ENCODE measurements around the gene FHL2. TPM values are rescaled to one million over a fixed set of nuclear protein-coding genes. Genes with fewer than 3 reads are reported as not detected.
A peak's percentile ranks its signal among the peaks of the same experiment; 100 is the strongest.

The FHL2 gene
- total RNA-seq, 1 donor from 2014 or later: 0.16 TPM

- Mint-ChIP-seq H3K9me3 (no peaks in the 10 kb centered on the region), H3K27ac (no peak overlapping the region), H3K27me3 (no peaks in the 10 kb centered on the region), H3K36me3 (ENCODE audit: low read depth) (peaks cover 11% of the 10 kb centered on the region), H3K4me3 (no peak overlapping the region), H3K4me1 (peaks cover 54% of the 10 kb centered on the region)
- ChIA-PET CTCF (no interaction called here), POLR2A (no interaction called here)
- intact Hi-C loops (cut with micrococcal nuclease): no loop called here
- no peak for TF ChIP-seq CTCF (IDR thresholded peaks at IDR 0.05)
- no peak for DNase-seq
- ATAC-seq (ENCODE audit: low read depth): no peak
These were observed 73.4 kb downstream of the FHL2 start for GRCh38 chr2:105325389-105325963.

- Mint-ChIP-seq H3K27me3 (no peaks in the 10 kb centered on the region), H3K36me3 (ENCODE audit: low read depth) (peaks cover 10% of the 10 kb centered on the region), H3K27ac (no peak overlapping the region), H3K9me3 (no peaks in the 10 kb centered on the region), H3K4me1 (peaks cover 48% of the 10 kb centered on the region), H3K4me3 (no peak overlapping the region)
- ATAC-seq (ENCODE audit: low read depth) (no peak), DNase-seq (no peak)
- ChIA-PET CTCF (no interaction called here), POLR2A (no interaction called here)
- intact Hi-C loops (cut with micrococcal nuclease): no loop called here
- no peak for TF ChIP-seq CTCF (IDR thresholded peaks at IDR 0.05)
These were observed 74.1 kb downstream of the FHL2 start for GRCh38 chr2:105324732-105325131.

- intact Hi-C loops (cut with micrococcal nuclease): no loop called here
- POLR2A ChIA-PET: no interaction called here
- Mint-ChIP-seq H3K9me3 (no peaks in the 10 kb centered on the region), H3K27ac (no peak overlapping the region), H3K4me1 (peaks cover 46% of the 10 kb centered on the region), H3K27me3 (no peaks in the 10 kb centered on the region), H3K36me3 (ENCODE audit: low read depth) (peaks cover 8% of the 10 kb centered on the region), H3K4me3 (no peak overlapping the region)
- CTCF ChIA-PET: no interaction called here
- no peak for TF ChIP-seq CTCF (IDR thresholded peaks at IDR 0.05)
- no peak for ATAC-seq (ENCODE audit: low read depth)
- no peak for DNase-seq
These were observed 74.8 kb downstream of the FHL2 start for GRCh38 chr2:105324101-105324500.

GRCh38 chr2:105323111-105323510, 75.7 kb downstream of the FHL2 start:
- Mint-ChIP-seq H3K9me3 (no peaks in the 10 kb centered on the region), H3K4me1 (peaks cover 40% of the 10 kb centered on the region), H3K36me3 (ENCODE audit: low read depth) (peaks cover 7% of the 10 kb centered on the region), H3K4me3 (no peak overlapping the region), H3K27me3 (no peaks in the 10 kb centered on the region), H3K27ac (peak overlapping the region; percentile 51)
- no peak for TF ChIP-seq CTCF (IDR thresholded peaks at IDR 0.05)
- DNase-seq (no peak), ATAC-seq (ENCODE audit: low read depth) (no peak)
- CTCF ChIA-PET: no interaction called here
- POLR2A ChIA-PET: no interaction called here
- intact Hi-C loops (cut with micrococcal nuclease): no loop called here

- Mint-ChIP-seq H3K27ac (no peak overlapping the region), H3K4me3 (no peak overlapping the region), H3K27me3 (no peaks in the 10 kb centered on the region), H3K36me3 (ENCODE audit: low read depth) (peaks cover 7% of the 10 kb centered on the region), H3K4me1 (peaks cover 34% of the 10 kb centered on the region), H3K9me3 (no peaks in the 10 kb centered on the region)
- no peak for TF ChIP-seq CTCF (IDR thresholded peaks at IDR 0.05)
- no peak for DNase-seq
- POLR2A ChIA-PET: no interaction called here
- CTCF ChIA-PET: no interaction called here
- intact Hi-C loops (cut with micrococcal nuclease): no loop called here
- ATAC-seq (ENCODE audit: low read depth): no peak
These were observed 76.8 kb downstream of the FHL2 start for GRCh38 chr2:105321875-105322646.
